DLD1 (cell line): ENCODE data around the gene SLX4IP.

Experiments
- in situ Hi-C: cut with HindIII; loops from 2 replicates; pipeline ENCODE4 v1.10.0; 2017; ENCODE audit warnings: low sequenced_read_pairs

SLX4IP gene

DNA sequence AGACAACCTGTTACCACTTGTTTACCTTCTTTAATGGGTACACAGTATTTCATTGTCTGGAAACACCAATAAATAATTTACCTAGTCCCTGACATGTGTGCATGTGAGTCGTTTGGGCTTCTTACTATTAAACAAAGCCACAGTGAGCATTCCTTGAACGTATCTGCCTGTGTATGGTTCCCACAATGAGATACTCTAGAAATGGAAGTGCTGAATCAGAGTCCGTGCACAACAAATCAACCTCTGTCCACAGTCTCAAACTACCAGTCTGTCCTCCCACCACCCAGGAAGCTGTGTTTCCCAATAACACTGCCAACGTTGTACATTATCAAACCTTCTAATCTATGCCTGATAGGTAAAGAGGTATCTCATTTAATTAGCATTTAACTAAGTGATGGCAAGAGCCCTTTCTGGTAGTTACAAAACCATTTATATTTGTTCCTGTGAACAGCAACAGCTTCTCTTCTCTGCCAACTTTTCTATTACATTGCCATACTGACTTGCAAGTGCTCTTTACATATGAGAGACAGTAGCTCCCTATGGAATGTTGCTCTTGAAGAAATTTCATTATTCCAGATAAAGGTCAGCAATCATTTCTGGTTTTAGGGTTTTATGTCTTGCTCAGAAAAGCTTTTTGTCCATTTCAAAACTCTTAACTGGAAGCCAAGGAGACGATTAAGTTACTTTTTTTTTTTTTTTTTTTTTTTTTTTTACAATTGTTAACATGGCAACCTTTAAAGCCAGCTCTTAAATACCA, 223.9 kb downstream of the SLX4IP start:
- in situ Hi-C loops, result no loop called here

DNA sequence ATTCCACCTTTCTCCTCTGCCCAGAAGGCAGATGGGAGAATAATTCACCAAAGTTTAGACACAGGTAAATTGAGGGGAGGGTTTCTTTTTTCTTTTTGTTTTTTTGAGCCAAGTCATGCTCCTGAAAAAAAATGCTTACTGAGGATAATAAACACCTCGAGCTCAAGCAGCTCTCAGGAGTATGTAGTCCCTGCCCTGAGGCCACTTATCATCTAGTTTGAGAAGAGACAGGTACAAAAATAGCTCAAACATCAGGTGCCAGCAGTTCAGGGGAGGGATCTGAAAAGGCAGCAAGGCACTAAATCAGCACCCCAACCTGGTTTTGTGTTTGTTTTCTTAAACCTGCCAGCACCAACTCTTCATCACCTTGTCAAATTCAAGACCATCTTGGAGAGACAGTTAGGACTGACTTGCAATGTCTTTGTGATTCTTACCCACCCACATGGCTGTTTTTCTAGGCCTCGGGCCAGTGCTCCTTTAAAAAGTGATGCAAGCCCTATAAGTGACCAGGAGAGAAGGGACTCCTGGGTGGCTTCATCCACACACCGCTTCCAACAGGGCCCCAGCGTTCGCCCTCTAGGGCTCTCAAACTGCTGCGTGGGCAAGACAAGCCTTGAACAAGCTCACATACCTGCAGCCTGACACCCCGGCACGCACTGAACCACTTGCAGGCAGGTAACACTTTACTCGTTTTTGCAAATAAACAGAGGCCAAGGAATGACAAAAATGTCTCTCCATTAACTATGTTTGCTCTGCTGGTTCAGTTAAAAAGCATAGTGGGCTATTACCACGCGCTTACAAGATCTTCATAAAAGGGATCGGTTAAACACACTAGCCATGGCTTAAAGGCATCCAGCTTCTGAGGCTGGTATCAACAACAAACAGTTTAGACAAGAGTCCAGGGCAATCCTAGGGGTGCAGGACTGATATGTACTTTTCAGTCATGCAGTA, 224.8 kb downstream of the SLX4IP start:
- in situ Hi-C loops, result no loop called here

DNA sequence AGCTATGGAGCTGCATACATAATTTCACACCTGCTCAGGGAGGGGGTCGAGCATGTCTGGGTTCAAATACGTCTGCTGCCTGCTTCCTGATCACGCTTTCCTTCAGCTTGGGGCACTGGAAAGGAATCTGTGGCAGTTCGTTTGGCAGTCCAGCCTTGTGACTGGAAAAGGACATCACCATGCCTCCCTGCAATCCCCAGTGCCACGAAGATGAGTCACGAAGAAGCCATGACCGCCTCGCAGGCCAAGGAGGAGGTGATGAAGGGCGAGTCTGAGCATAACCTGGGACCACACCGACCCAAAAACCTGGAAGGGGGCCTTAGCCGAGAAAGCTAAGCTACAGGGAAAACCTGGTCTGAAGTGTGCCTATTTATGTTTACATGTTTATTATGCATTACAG, 225.6 kb downstream of the SLX4IP start:
- in situ Hi-C loops, result no loop called here

DNA sequence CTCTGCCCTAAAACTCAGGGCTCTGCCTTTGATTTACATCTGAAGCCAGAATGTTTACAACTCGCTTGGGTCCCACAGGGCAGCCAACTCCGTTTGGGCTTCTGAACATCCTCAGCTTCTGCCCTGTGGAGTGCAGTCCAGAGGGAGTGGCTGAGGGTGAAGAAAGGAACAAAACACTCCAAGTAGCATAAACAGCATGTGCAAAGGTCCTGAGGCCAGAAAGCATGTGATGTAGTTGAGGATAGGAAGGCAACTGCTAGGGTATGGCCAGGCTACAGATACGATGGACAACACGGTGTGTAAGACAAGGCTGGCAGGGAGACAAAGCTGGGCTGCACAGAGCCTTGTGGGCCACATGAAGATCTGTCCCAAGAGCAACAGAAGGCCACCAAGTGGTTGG, 226.2 kb downstream of the SLX4IP start:
- in situ Hi-C loops, result no loop called here

DNA sequence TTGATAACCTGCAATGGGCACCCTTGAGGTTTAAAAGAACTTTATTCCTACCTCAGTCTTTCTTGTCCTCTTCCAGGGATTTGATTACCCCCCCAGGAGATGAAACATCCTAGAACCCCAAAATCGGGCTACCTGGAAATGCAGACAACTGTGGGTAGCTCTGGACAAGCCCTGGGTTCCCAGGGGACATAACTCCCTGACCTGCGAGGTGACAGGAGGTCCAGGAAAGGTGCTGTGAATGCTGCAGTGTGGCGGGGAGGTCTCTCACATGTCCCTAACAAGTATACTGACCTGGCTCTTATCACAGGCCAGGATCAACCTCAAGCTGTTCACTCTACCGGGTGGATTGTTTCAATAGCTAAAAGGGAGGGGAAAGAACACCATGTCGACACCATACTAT, 227.0 kb downstream of the SLX4IP start:
- in situ Hi-C loops, result no loop called here

DNA sequence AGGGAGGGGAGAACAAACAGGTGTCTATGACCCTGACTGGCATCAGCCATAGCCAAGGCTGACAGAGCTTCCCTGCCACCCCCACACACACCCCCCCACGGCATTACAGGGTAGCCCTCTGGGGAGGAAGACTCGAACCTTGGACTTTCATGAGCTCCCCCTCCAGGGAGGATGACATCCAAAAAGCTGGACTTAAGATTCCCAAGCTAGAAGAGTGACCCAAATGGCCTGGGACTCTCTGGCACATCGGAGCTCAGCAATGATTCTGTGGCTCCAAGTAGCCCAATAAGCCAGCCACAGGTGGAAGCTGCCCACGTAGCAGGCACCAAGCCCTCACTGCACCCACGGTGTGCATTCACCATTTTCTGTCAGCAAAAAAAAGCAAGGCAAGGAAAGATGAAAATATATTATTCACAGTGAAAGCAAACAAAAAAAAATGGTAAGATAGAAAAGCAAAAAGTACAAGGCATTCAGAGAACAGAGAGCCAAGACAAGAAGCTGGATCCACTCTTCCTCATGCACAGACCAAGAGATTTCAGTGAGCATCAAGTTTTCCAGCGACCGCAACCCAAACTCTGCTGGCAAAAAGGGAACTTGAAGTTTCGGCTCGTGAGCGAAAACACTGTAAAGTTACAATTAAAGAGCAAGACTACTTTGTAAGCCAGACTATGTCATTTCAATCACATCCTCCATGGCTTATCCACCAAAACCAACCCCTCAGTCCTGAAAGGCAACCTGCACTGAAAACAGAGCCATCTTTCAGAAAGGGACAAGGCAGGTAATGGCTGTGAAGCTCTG, 227.8 kb downstream of the SLX4IP start:
- in situ Hi-C loops, result no loop called here

DNA sequence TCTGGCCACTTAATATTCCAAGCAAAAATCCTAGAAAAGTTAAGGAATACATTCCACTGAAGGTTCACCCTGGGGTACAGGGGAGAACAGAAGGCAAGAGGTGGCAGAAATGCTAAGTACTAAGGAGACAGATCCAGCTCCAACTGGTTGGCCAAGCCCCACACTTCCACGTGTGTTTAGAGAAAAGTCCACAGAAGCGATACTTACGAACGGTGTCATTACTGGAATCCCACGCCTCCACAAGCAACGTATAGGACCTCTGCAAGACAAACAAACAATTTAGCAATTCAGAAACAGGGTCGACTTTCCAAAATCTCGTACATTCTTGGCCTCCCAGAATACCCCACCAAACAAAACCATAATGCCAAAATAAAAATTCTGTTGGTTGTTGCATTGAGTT, 228.7 kb downstream of the SLX4IP start:
- in situ Hi-C loops, result no loop called here

DNA sequence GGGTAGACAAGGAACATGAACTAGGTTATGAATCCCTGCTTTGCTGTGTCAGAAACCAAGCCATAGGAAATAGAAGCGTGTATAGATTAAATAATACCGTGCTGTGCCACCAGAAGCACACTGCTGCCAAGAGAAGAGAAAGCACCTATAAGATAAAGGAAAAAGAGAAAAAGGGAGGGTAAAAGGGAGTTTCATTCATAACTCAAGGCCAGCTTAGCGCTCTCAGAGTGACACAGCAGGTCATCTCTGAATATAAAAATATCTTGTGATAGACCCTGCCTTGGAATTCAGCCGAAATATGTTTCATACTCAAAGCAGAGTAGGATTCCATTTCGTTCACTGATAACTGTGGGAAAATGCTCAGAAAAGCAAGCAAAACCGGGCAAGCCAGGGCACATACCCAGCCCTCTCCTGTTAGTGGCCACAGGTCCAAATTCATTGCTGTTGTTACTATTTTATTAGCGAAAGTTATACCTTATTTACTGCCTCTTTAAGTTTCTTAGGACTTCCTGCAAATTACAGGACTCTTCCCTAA, 230.0 kb downstream of the SLX4IP start:
- in situ Hi-C loops, result no loop called here

DNA sequence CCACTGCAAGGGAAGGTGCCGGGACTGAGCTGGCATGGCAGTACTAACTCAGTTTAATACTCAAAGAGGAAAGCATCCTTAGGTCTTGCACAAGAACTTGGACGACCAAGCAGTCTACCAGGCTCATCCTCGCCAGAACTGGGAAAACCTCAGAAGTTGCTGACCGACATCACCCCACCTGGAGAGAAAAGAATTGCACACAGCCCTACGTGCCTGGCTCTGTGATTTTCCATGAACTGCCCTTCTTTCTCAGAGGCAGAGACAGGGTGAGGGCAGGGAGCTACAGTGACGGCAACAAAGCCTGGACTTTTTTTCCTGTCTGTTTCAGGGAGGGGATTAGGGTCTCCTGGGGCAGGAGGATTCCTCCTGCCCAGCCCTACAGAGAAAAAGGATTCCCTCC, 230.7 kb downstream of the SLX4IP start:
- in situ Hi-C loops, result no loop called here

DNA sequence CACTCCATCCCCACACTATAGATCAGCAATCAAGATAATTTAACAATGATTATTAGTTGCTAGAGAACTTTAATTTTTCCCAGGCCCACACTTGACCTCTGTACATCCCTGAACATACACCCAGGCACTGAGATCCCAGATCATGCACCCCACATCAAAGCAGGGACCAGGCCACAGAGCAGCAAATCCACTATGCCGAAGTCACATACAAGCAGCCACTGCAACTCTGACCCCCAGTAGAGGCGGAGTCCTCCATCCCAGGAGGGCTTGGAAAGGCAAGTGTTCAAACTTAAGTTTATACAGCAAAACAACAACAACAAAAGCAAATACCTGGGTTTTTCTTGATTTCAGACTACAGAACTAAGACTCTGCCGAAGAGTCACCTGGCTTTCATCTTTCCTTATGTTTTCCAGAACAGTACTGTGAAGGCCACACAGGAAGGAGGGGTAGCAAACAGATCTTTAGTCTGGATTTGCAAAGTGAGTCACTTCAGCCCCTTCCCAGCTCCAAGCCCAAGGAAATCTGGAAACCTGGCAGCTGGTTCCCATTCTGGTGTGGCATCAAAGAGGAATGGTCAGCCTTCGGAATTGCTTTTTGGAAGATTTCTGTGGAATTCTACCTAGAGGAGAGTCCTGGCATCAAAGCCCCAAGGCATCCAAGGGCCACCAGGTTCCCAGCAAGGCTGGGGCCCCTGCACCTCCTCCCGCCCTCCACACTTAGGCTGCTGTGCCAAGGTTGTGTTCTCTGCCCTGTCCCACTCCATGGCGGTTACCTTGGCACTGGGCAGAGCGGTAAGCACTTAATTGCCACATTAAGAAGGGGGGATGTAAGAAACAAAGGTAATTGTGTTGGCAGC, 231.3 kb downstream of the SLX4IP start:
- in situ Hi-C loops, result no loop called here

DNA sequence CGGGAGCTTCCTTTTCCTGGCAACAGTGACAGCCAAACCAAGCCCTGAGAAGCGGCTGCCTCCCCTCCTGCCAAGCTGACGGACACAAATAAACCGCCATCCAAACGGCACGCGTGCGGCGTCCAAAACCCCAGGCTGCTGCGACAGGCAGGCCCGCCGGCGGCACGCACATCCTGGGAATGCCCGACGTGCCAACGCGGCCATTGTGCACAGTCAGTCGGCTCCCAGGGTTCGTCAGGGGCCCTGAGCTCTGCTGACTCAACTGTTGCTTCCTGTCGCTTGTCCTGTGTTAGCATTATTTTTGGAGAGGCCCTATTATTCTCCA, 231.9 kb downstream of the SLX4IP start:
- in situ Hi-C loops, result no loop called here

DNA sequence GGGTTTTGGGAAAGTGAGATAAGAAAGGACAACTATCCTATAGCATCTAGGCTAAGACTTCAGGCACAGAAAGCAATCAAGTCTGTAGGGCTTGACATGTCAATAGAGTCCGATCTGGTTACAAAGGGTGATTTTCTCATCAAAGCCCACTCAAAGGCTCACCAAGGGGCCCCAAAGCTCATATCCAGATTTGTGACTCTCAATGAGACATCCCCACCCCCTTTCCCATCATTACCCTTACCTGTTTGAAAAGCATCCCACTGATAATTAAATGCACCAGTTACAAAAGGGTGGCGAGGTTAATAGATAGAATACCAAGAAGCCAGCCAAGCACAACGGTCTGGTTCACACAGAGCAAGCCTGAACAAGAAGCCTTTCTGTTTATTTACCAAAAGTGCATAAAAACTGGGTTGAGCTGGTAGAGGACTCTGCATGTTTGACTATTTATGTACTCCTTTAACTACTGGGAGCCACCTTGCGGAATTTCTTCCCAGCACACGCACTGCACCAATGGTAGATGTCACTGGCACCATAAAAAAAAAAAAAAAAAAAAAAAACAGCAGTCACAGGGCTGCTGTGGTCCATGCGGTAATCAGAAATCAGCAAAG, 232.6 kb downstream of the SLX4IP start:
- in situ Hi-C loops, result no loop called here

DNA sequence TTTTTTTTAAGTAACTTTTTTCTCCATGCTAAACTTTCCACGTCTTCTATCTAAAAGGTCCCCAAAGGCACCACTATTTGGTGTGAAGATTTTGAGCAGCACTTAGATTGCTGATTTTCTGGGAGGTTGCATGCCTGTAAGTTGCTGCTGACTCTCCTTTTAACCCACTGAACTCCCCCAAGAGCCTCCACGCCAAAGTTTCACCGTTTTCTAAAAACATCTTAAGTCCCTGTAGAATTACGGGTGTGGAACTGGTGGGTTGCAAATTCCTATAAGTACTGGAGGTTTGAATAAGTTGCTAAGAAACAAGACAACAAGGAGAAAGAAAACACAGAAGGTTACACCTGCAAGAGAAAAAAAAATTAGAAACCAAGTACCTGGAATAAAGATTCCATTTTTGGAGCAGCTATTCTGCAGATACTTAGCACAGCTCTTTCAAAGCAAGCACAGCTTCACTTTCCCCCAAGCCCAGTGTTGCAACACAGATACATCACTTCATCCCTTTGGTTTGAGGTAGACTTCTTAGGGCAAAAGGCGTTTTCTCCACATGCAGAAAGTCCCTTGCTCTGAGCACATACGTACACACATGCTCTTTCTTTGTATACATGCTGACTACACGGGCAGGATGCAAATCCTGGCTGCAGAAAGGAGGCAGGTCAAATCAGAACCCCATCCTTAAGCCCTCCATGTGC, 233.7 kb downstream of the SLX4IP start:
- in situ Hi-C loops, result no loop called here

DNA sequence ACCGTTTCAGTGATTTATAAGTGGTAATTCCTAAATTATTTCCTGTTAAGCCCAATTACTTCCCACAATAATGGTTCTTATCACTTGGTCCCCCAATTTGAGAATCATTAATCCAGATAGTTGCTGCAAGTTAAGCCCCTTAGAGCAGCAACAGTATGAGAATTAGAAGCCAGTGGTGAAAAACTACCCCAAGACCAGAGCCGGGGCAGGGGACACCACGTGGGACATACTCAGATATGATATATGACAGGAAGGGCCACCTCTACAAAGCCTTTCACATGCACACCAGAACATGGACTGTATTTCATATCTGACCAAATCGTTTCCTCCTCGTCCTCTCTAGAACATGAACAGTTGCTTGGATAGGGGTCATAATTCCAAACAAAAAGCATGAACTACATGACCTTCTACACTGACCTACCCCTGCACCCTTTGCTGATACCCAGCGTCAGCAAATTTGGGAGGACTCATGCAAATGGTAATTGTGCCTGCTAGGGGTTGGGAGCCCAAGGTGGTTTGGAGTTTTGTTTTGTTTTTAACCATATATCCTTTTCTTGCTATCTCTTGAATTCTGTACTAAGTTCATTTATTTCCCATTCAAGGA, 234.8 kb downstream of the SLX4IP start:
- in situ Hi-C loops, result no loop called here

DNA sequence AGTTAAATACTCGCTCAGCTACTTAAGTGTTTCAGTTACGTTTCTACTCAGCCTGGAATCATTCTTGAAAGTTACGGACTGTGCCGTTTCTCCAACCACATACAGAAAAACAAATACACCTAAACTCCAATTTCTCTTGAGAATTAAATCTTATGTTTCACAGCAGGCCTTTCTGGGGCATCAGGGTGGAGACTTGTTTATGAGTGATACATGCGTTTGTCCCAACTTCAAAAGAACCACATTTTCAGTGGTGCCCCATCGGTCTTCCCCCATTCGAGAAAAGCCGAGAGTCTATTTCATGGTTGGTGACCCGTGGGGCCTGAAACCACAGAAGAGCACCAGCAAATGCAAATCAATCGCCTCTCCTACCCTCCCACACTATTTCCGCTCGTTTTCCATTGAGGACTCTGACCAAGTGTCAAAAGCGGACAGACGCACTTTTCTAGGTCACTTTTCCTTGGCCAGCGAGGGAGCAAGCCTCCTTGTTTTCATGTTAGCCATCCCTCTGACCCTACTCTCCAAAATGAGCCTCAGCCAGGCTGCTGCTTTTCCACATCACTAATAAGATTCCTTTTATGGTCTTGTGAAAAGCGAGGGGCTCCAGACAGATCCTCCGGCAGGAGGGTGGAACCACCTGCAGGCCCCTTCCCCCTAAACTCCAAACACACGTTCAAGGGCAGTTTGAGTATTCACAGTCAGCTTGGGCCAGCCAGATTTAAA, 235.6 kb downstream of the SLX4IP start:
- in situ Hi-C loops, result no loop called here

DNA sequence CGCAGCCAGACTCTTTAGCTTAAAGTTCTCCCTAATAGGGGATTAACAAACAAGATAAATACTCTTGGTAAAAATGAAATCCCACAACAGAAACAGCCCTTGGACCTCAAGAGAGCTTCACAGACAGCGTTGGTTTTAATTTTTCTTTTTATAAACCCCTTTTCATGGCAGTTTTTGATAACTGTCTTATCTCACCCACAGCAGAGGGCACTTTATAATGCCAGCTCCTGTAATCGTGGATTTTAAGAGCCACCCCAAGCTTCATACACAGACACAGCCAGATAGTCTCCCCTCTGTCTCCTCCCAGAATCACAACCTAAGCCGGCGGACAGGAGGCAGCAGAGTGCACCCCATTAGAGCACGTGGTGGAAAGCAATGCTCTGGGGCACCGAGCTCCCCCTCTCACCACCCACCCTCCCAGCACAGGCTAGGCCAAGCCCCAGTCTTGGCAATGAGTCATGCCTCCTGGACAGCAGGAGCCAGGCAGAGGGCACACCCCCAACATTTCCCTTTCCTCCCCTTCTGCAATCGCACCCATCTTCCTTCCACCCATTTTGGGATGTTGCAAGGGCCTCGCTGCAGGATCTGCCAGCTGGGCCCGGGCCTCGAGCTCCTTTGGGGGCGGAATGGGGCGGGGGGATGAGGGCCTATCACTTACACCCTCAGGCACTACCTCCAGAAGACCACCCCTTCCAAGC, 236.3 kb downstream of the SLX4IP start:
- in situ Hi-C loops, result no loop called here

DNA sequence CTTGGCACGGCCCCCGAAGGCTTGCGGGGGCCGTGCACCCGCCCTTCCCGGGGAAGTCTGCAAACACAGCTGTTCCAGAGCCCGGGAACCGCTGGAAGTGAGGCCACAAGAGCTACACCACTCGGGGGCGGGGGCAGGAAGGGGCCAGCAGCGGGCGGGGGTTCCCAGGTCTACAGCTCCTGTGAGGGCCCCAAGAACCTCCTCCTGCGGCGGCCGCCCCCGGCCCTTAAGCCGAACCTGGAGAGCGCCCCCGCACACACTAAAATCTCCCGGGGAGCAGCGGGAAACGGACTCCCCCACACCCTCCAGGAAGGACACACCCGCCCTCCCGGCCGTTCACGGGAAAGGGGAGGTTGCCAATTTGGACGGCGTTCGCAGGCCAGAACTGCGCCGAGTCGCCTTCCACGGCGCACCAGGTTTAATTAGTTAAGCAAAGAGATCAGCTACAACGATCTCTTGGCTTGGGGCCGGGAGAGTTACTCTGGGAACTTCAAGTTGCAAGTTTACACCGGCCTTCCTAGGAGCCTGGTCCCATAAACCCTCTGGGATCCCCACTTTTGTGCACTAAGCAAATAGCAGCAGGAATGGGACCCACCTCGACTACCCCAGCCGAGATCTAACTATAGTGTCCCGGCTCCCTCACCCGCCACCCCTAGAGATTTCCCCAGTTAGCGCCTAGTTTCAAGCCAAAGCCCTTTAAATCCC, 237.0 kb downstream of the SLX4IP start:
- in situ Hi-C loops, result no loop called here
